ENCODE results near the gene ADCYAP1R1. TPM values are rescaled to one million over a fixed set of nuclear protein-coding genes. Genes with fewer than 3 reads are reported as not detected.

Gene ADCYAP1R1
- total RNA-seq, 1 experiment from 2014 or later, result 8.9 TPM

GRCh38 chr7:31061185-31061584 is 9.1 kb downstream of the ADCYAP1R1 start:
- H3K4me1 Mint-ChIP-seq, result peaks cover 25 to 41% of the 10 kb centered on the region in 2 experiments
- Histone ChIP-seq H3K4ac (ENCODE audit: low read depth, low read length) (no peak overlapping the region), H3K4me2 (ENCODE audit: insufficient read depth, insufficient read length, low read length) (no peak overlapping the region), H2BK12ac (ENCODE audit: insufficient read length, low read depth, low read length) (no peak overlapping the region), H3K4me1 (ENCODE audit: insufficient read depth, low read length) (no peaks in the 10 kb centered on the region), H3K56ac (ENCODE audit: insufficient read length, low read depth, low read length) (no peak overlapping the region), H3K23me2 (ENCODE audit: insufficient read length, low read depth, low read length, poor library complexity, severe bottlenecking) (no peaks in the 10 kb centered on the region), H4K5ac (ENCODE audit: insufficient read length, low read depth, low read length) (no peak overlapping the region), H3K9me3 (ENCODE audit: control insufficient read depth, low read depth, low read length) (no peaks in the 10 kb centered on the region), H3K79me2 (ENCODE audit: insufficient read depth, low read length) (no peaks in the 10 kb centered on the region), H2BK20ac (ENCODE audit: low read depth, low read length, poor library complexity, severe bottlenecking) (no peak overlapping the region), H2AK5ac (ENCODE audit: insufficient read length, low read length) (no peak overlapping the region), H2BK15ac (ENCODE audit: low read depth, low read length) (no peak overlapping the region), H2BK120ac (ENCODE audit: low read depth, low read length, poor library complexity, severe bottlenecking) (no peak overlapping the region), H4K91ac (ENCODE audit: insufficient read length, low read depth, low read length) (no peak overlapping the region), H3K79me1 (ENCODE audit: insufficient read depth, low read depth, low read length, poor library complexity, severe bottlenecking) (no peaks in the 10 kb centered on the region), H3K18ac (ENCODE audit: insufficient read length, low read depth, low read length) (no peak overlapping the region), H4K20me1 (ENCODE audit: control insufficient read depth, insufficient read depth, insufficient read length) (no peaks in the 10 kb centered on the region), H4K8ac (replicated peaks; ENCODE audit: insufficient read length, low read depth, low read length) (no peak overlapping the region), H3K27ac (ENCODE audit: insufficient read length, low read depth, low read length) (no peak overlapping the region), H3K27me3 (ENCODE audit: insufficient read depth, low read length) (no peaks in the 10 kb centered on the region), H2BK5ac (ENCODE audit: insufficient read length, low read length) (no peak overlapping the region), H3K9ac (ENCODE audit: extremely low read depth, insufficient read length, low read length) (no peak overlapping the region), H3K14ac (ENCODE audit: insufficient read depth, low read length) (no peak overlapping the region), H2AFZ (ENCODE audit: low read length) (no peak overlapping the region), H3K23ac (ENCODE audit: insufficient read length, low read depth, low read length) (no peak overlapping the region), H3T11ph (ENCODE audit: low read length) (no peak overlapping the region)
- no CpG with 5 or more reads among the region's 5 CpGs for WGBS (ENCODE audit: extremely low coverage, insufficient read length, low lambda C conversion rate)
- H3K4me3 Mint-ChIP-seq, result no peak overlapping the region
- H3K36me3 Mint-ChIP-seq (ENCODE audit: insufficient read depth in 1 of 3, low read depth in 3 of 3), result no peaks in the 10 kb centered on the region
- H3K27ac Mint-ChIP-seq, result no peak overlapping the region; a peak in 1 of 7 replicates
- DNase-seq, result peak; percentile 57
- TF ChIP-seq, protein P1, sequence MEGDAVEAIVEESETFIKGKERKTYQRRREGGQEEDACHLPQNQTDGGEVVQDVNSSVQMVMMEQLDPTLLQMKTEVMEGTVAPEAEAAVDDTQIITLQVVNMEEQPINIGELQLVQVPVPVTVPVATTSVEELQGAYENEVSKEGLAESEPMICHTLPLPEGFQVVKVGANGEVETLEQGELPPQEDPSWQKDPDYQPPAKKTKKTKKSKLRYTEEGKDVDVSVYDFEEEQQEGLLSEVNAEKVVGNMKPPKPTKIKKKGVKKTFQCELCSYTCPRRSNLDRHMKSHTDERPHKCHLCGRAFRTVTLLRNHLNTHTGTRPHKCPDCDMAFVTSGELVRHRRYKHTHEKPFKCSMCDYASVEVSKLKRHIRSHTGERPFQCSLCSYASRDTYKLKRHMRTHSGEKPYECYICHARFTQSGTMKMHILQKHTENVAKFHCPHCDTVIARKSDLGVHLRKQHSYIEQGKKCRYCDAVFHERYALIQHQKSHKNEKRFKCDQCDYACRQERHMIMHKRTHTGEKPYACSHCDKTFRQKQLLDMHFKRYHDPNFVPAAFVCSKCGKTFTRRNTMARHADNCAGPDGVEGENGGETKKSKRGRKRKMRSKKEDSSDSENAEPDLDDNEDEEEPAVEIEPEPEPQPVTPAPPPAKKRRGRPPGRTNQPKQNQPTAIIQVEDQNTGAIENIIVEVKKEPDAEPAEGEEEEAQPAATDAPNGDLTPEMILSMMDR (conservative IDR thresholded peaks at IDR 0.05), result peak; percentile 54
- H3K27me3 Mint-ChIP-seq (ENCODE audit: low read depth), result peaks cover 8% of the 10 kb centered on the region
- no peaks in the 10 kb centered on the region; a peak in 1 of 5 replicates for H3K9me3 Mint-ChIP-seq
